ENCODE measurements around the gene TNFSF10. TPM values are rescaled to one million over a fixed set of nuclear protein-coding genes. Genes with fewer than 3 reads are reported as not detected.
"Not testable (repeated sequence)": the region's sequence is repeated elsewhere in the genome, so short reads cannot be mapped to it uniquely, and the experiment has no call there.

Gene TNFSF10
- total RNA-seq (2014; rRNA removed; shearing (Covaris generic); ENCODE audit: low replicate concordance) = 2.2 and 3.4 TPM in 2 replicates

GRCh38 chr3:172522871-172523818 is at the start of gene TNFSF10:
Gene TNFSF10 (minus strand): TSS chr3:172523430. CDS start chr3:172523384, 46 bp downstream.
- in situ Hi-C loops (cut with HindIII; ENCODE audit: low pct_unique_long_range_greater_than_20kb, low sequenced_read_pairs) = no loop called here
- peak; percentile 49 for DNase-seq (ENCODE audit: low read depth)

GRCh38 chr3:172569128-172570008 is 46.1 kb upstream of the TNFSF10 start:
- in situ Hi-C loops (cut with HindIII; ENCODE audit: low pct_unique_long_range_greater_than_20kb, low sequenced_read_pairs) = no loop called here
- DNase-seq (ENCODE audit: low read depth) = no peak

- no peak for DNase-seq (ENCODE audit: low read depth)
- in situ Hi-C loops (cut with HindIII; ENCODE audit: low pct_unique_long_range_greater_than_20kb, low sequenced_read_pairs) = no loop called here
Measured at GRCh38 chr3:172568701-172569100, 45.5 kb upstream of the TNFSF10 start.

- in situ Hi-C loops (cut with HindIII; ENCODE audit: low pct_unique_long_range_greater_than_20kb, low sequenced_read_pairs); DNase-seq (ENCODE audit: low read depth): not testable (repeated sequence)
Measured at GRCh38 chr3:172566785-172567184, 43.6 kb upstream of the TNFSF10 start.

GRCh38 chr3:172564499-172564898 is 41.3 kb upstream of the TNFSF10 start:
- in situ Hi-C loops (cut with HindIII; ENCODE audit: low pct_unique_long_range_greater_than_20kb, low sequenced_read_pairs) = no loop called here
- peak; percentile 81 for DNase-seq (ENCODE audit: low read depth)

GRCh38 chr3:172562871-172563865 is 39.9 kb upstream of the TNFSF10 start:
- DNase-seq (ENCODE audit: low read depth) = peak; percentile 91
- in situ Hi-C loops (cut with HindIII; ENCODE audit: low pct_unique_long_range_greater_than_20kb, low sequenced_read_pairs) = no loop called here

GRCh38 chr3:172561897-172562640 is 38.8 kb upstream of the TNFSF10 start:
- peak; percentile 25 for DNase-seq (ENCODE audit: low read depth)
- in situ Hi-C loops (cut with HindIII; ENCODE audit: low pct_unique_long_range_greater_than_20kb, low sequenced_read_pairs) = no loop called here

GRCh38 chr3:172560586-172560985 is 37.4 kb upstream of the TNFSF10 start:
- in situ Hi-C loops (cut with HindIII; ENCODE audit: low pct_unique_long_range_greater_than_20kb, low sequenced_read_pairs) = no loop called here
- no peak for DNase-seq (ENCODE audit: low read depth)

- in situ Hi-C loops (cut with HindIII; ENCODE audit: low pct_unique_long_range_greater_than_20kb, low sequenced_read_pairs) = no loop called here
- no peak for DNase-seq (ENCODE audit: low read depth)
Measured at GRCh38 chr3:172560026-172560425, 36.8 kb upstream of the TNFSF10 start.

- no peak for DNase-seq (ENCODE audit: low read depth)
- in situ Hi-C loops (cut with HindIII; ENCODE audit: low pct_unique_long_range_greater_than_20kb, low sequenced_read_pairs) = no loop called here
Measured at GRCh38 chr3:172559020-172559419, 35.8 kb upstream of the TNFSF10 start.

GRCh38 chr3:172557515-172558220 is 34.4 kb upstream of the TNFSF10 start:
- no peak for DNase-seq (ENCODE audit: low read depth)
- in situ Hi-C loops (cut with HindIII; ENCODE audit: low pct_unique_long_range_greater_than_20kb, low sequenced_read_pairs) = no loop called here

- no peak for DNase-seq (ENCODE audit: low read depth)
- in situ Hi-C loops (cut with HindIII; ENCODE audit: low pct_unique_long_range_greater_than_20kb, low sequenced_read_pairs) = no loop called here
Measured at GRCh38 chr3:172553526-172554252, 30.5 kb upstream of the TNFSF10 start.

GRCh38 chr3:172552607-172553006 is 29.4 kb upstream of the TNFSF10 start:
- in situ Hi-C loops (cut with HindIII; ENCODE audit: low pct_unique_long_range_greater_than_20kb, low sequenced_read_pairs) = no loop called here
- no peak for DNase-seq (ENCODE audit: low read depth)

- no peak for DNase-seq (ENCODE audit: low read depth)
- in situ Hi-C loops (cut with HindIII; ENCODE audit: low pct_unique_long_range_greater_than_20kb, low sequenced_read_pairs) = no loop called here
Measured at GRCh38 chr3:172551874-172552273, 28.6 kb upstream of the TNFSF10 start.

- DNase-seq (ENCODE audit: low read depth) = peak; percentile 73
- in situ Hi-C loops (cut with HindIII; ENCODE audit: low pct_unique_long_range_greater_than_20kb, low sequenced_read_pairs) = no loop called here
Measured at GRCh38 chr3:172550347-172550943, 27.2 kb upstream of the TNFSF10 start.

- DNase-seq (ENCODE audit: low read depth) = no peak
- in situ Hi-C loops (cut with HindIII; ENCODE audit: low pct_unique_long_range_greater_than_20kb, low sequenced_read_pairs) = no loop called here
Measured at GRCh38 chr3:172549144-172549543, 25.9 kb upstream of the TNFSF10 start.

Measured in Caki2 (cell line).